Activated naive CD4-positive, alpha-beta T cell treated with anti-CD3 and anti-CD28 coated beads, Interleukin-2, amount 50 U/mL, for 16 hours (primary cell): ENCODE data around the gene USP48.
"Not testable (repeated sequence)": the region's sequence is repeated elsewhere in the genome, so short reads cannot be mapped to it uniquely, and the experiment has no call there.

Experiments used
- DNase-seq: peaks from one replicate; pipeline ENCODE4 v3.0.0-alpha.2; 2020

The USP48 gene

DNA sequence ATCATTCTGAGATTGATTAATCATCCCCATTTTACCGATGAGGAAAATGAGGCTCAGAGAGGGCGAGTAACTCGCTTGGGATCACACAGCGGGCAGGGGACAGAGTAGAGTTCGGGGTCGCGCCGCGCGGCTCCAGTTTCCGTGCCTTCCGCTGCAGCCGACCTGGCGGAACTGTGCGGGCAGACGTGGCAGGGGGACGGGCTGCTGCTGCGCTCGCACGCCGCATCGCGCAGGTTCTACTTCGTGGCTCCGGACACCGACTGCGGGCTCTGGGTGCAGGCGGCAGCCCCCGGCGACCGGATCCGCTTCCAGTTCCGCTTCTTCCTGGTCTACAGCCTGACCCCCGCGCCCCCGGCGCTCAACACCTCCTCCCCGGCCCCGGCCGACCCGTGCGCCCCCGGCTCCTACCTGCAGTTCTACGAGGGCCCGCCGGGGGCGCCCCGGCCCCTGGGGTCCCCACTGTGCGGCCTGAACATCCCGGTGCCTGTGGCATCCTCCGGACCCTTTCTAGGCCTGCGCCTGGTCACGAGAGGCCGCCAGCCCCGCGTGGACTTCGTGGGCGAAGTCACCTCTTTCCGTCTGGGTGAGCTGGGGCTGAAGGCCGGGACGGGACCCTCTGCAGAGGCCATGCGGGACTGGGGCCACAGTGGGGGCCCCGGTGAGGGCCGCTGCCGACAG lies 31.4 kb upstream of the USP48 start:
- DNase-seq, result peak; percentile 33

GRCh38 chr1:21813542-21813941 lies 30.6 kb upstream of the USP48 start:
- DNase-seq, result no peak

DNA sequence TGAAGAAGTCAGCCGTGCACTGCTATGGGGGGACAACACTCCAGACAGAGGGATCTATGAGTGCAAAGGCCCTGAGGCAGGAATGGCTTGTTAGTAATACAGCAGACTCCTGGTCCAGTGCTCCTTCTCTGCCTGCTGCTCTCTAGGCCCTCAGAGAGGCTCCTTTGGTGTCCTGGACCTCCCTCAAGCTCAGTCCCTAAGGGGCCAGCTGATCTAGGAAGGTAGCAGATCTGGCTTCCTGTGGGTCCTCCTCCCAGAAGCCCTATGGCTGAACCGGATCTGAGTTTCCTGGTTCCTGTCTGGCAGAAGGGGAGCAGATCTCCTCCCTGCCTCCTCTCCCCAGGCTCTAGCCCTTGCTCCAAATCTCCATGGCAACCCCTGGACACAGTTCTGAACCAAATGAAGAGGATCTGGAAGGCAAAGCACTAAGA lies 28.9 kb upstream of the USP48 start, which contains the start of gene LDLRAD2:
Gene LDLRAD2 (plus strand): TSS at position 391 of the 431 bp plus-strand sequence. CDS start 187 bp downstream, outside the sequence.
- DNase-seq, result no peak

DNA sequence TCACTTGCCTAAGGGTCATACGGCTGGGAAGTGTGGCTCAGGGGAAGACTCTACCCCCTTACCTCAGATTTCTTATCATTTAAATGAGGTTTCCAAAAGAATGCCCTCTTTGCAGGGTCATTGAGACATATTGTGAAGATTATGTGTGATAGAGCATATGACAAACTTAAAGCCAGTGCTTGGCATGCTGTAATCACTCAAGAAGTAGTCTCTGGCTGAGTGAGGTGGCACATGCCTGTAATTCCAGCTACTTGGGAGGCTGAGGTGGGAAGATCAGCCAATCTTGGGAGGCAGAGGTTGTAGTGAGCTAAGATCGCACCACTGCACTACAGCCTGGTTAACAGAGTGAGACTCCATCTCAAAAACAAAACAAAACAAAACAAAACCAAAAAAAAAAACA lies 21.6 kb upstream of the USP48 start:
- DNase-seq, result no peak

DNA sequence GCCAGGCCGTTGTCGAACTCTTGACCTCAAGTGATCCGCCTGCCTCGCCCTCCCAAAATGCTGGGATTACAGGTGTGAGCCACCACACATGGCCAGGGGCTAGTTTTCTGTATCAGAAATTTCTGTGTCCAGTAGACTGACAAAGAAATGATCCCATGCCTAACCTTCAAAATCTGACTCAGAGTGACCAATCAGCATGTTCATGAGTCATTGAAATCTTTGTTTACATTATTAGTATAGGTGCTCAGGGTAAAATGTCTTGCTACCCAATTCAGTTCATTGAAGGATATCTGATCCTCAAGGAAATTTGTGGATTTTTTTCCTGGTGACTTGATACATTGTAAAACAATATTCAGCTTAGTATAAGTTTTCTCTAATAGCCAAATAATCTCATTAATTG lies 18.2 kb upstream of the USP48 start:
- no peak for DNase-seq

- DNase-seq, result no peak
Observed at GRCh38 chr1:21799730-21800129, 16.8 kb upstream of the USP48 start.

- DNase-seq, result no peak
Observed at GRCh38 chr1:21795075-21795474, 12.1 kb upstream of the USP48 start.

DNA sequence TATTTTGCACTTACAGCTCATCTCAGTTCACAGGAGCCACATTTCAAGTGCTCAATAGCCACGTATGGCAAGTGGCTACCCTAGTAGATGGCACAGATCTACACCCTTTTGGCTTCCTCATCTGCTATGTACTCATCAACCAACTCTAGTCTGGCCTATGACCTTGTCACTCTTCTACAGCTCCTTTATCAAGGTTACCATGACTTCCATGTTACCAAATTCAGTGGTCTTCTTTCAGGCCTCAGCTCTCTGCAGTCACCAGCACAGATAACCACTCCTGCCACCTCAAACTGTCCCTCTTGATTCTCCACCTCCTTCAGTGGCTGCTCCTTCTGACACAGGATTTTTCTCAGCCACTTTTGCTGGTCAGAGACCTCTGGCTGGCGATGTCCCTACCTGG lies 11.7 kb upstream of the USP48 start:
- no peak for DNase-seq

DNA sequence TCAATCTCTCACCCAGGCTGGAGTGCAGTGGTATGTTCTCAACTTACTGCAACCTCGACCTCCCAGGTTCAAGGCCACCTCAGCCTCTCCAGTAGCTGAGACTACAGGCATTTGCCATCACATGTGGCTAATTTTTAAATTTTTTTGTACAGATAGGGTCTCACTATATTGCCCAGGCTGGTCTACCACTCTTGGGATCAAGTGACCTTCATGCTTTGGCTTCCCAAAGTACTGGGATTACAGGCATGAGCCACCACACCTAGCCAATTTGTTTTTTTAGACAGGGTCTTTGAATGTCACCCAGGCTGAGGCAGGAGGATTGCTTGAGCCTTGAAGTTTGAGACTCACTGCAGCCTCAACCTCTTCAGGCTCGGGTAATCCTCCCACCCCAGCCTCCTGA lies 10.2 kb upstream of the USP48 start:
- DNase-seq, result no peak

DNA sequence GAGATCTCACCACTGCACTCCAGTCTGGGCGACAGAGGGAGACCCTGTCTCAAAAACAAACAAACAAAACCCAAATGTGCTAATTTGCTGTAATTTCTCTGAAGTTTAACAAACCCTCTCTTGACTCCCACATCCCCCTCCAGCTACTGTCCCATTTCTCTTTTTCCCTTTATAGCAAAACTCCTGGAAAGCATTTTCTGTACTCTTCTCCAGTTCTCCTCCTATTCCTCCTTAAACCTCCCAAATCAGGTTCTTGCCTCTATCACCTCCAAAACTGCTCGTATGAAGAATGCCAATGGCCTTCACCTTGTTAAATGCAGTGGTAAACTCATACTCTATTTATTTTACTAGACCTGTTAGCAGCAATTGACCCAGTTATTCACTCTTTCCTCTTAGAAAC lies 3.7 kb upstream of the USP48 start:
- no peak for DNase-seq

GRCh38 chr1:21785764-21786163 lies 2.8 kb upstream of the USP48 start:
- DNase-seq, result not testable (repeated sequence)

DNA sequence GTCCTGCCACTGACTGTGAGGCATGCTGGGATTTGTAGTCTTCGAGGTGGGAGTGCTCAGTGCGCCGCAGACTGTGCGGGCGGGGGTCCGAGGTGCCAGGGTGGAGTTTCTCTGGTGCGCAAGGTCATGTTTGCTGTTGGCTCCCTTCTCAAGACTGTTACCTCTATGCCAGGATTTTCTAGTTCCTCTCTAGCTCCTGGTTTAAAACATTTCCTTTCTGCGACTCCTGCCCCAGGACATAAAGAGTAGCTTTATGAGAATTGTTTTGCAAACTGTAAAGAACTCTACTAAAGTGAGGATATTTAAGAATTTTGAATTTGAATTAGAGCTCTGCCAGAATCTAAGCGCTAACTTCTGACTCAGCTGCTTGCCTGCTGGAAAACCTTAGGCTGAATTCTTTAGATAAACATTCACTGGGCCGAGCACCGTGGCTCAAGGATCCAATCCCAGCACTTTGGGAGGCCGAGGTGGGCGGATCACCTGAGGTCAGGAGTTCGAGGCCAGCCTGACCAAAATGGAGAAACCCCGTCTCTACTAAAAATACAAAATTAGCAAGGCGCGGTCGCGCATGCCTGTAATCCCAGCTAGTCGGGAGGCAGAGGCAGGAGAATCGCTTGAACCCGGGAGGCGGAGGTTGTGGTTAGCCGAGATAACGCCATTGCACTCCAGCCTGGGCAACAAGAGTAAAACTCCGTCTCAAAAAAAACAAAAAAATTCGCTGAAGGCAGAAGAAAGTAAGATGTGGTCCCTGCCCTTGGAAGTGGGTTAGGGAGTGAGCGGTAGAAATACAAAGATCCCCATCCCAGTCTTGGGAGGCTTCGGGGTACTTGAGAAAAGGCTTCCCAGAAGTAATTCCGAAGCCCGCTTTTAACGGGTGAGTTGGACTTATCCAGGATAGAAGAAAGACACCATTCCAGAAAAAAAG lies 992 bp upstream of the USP48 start:
- no peak for DNase-seq

DNA sequence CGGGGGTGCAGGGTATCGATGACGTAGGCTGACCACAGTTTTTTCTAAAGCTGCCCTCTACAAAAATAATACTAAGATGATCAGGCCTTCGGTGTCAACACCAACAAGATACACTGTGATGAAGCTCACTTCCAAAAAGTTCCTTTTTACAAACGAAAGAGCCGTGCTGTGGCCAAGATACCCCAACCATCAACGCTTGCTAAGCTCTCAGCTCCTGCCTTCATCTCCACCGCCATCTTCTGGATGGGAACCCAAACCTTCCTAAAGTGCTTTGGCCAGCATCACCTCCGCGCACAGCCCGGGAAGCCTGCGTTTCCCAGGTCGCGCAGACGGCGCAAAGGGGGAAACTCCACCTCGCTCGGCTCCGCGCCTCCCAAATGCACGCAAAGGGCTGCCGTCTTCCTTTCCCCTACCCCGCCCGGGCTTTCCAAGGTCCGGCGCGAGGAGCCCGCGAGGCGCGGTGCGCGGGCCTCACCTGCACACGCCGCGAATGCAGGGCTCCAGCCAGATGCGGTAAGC lies 541 bp downstream of the USP48 start:
- peak; percentile 42 for DNase-seq

DNA sequence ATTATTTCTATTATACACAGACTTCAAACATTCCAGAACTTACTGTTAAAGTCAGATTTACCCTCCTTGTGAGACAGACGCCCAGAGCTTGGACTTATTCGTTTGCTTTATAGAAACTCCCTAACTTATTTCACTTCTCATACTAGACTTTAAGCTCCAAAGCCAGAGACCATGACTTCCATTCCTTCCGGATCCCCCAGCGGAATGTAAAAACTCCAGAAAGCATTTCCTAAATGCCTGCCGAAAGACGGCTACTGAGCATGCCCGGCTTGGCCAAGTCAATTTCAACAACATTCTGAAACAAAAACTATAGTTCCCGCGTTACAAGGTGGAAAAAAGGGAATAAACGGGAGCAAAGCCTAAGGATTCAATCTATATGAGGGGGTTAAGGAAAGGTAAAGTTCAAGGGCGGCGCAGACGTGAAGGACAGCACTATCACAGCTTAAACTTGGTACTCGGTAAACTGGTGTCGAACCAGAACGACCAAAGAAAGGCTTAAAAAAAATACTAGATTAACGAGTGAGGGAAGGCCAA lies 1.1 kb downstream of the USP48 start:
- no peak for DNase-seq

GRCh38 chr1:21779613-21780521 lies 3.1 kb downstream of the USP48 start:
- peak; percentile 62 for DNase-seq

DNA sequence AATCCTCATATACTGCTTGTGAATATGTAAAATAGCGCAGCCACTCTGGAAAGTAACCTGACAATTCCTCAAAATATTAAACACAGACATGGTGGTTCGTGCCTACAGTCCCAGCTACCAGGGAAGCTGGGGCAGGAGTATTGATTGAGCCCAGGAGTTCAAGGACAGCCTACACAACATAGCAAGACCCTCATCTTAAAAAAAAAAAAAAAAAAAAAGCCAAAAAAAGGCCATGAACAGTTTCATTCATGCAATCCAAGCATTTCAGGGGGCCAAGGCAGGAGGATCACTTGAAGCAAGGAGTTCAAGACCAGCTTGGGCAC lies 4.6 kb downstream of the USP48 start:
- no peak for DNase-seq

- not testable (repeated sequence) for DNase-seq
Observed at GRCh38 chr1:21776925-21777324, 6.0 kb downstream of the USP48 start.

GRCh38 chr1:21775985-21776562 lies 6.9 kb downstream of the USP48 start:
- no peak for DNase-seq

GRCh38 chr1:21775550-21775914 lies 7.4 kb downstream of the USP48 start:
- DNase-seq, result no peak

GRCh38 chr1:21774835-21775549 lies 8.0 kb downstream of the USP48 start:
- no peak for DNase-seq

GRCh38 chr1:21773585-21773984 lies 9.4 kb downstream of the USP48 start:
- DNase-seq, result no peak

GRCh38 chr1:21771672-21772071 lies 11.3 kb downstream of the USP48 start:
- DNase-seq, result not testable (repeated sequence)
